Measurements from ENCODE around the gene C15orf62. TPM values are rescaled to one million over a fixed set of nuclear protein-coding genes. Genes with fewer than 3 reads are reported as not detected.

The C15orf62 gene
- total RNA-seq, 1 donor from 2014 or later: 0.96 TPM

DNA sequence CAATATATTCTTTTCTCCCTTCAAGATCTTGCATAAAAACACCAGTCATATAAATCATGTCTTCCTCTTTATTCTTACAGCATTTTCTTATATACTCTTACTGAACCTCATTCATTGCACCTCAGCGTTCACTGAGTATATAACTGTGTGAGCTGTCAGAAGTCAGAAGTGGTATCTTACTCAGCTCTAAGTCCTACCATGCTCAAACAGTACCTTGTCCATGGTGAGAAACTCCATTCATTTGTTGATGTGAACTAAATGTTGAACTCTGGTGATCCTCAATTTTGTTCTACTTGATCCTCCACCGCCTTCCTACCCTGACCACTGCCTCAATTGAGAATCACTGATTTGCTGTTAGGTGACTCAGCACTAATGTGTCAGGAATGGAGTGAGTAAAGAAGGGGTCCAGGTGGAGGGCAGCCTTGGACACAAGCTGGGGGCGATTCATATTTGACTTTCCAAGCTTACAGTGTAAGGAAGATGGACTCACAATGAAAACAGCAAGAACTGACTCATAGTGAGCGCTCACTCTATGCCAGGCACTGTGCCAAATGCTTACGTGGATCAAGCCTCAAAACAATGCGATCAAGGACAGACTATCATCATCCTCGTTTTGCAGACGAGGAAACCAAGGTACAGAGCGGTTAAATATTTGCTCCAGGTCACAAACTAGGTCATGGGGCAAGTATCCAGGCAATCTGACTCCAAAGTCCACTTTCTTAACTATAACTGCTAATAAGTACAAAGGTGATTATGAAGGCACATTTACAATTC lies 23.6 kb downstream of the C15orf62 start:
- no peak overlapping the region for H3K27ac ChIP-seq
- TF ChIP-seq, protein P1, sequence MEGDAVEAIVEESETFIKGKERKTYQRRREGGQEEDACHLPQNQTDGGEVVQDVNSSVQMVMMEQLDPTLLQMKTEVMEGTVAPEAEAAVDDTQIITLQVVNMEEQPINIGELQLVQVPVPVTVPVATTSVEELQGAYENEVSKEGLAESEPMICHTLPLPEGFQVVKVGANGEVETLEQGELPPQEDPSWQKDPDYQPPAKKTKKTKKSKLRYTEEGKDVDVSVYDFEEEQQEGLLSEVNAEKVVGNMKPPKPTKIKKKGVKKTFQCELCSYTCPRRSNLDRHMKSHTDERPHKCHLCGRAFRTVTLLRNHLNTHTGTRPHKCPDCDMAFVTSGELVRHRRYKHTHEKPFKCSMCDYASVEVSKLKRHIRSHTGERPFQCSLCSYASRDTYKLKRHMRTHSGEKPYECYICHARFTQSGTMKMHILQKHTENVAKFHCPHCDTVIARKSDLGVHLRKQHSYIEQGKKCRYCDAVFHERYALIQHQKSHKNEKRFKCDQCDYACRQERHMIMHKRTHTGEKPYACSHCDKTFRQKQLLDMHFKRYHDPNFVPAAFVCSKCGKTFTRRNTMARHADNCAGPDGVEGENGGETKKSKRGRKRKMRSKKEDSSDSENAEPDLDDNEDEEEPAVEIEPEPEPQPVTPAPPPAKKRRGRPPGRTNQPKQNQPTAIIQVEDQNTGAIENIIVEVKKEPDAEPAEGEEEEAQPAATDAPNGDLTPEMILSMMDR (IDR thresholded peaks at IDR 0.05): no peak
- H3K9me3 ChIP-seq: no peaks in the 10 kb centered on the region
- H3K36me3 ChIP-seq: peaks cover 13% of the 10 kb centered on the region
- DNase-seq: no peak
- no peak for ATAC-seq
- peaks cover 19% of the 10 kb centered on the region for H3K4me1 ChIP-seq
- no peaks in the 10 kb centered on the region for H3K27me3 ChIP-seq
- no peak overlapping the region for H3K4me3 ChIP-seq
- intact Hi-C loops (cut with DNase I): no loop called here

DNA sequence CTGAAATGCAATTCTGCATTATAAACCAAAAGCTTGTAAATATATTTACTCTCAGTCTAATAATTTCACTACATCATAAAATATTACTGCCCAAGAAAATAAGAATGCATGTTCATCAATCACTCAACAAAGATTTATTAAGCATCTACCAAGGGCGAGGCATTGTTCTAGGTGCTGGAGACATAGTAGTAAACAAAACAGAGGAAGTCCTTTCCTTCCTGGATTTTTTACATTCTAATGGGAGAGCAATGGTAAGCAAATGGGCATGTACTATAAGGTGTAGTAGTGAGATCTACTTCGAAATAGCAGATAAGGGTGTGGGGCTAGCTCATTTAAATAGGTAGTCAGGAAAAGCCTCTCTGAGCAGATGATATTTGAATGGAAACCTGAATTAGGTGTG lies 26.3 kb downstream of the C15orf62 start:
- no peak for ATAC-seq

DNA sequence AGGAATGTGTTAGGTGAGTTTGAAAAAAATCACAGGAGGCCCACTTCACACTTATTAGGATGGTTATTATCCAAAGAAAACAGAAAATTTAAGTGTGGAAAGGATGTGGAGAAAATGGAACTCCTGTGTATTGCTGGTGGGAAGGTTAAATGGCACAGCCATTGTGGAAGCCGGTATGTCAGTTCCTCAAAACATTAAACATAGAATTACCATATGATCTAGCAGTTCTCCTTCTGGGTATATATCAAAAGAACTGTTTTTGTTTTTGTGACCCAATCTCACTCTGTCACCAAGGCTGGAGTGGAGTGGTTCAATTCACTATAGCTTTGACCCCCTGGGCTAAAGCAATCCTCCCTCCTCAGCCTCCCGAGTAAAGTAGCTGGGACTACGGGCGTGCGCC lies 26.7 kb downstream of the C15orf62 start:
- ATAC-seq (peak; percentile 53), DNase-seq (no peak)
- H3K4me1 ChIP-seq: peaks cover 19% of the 10 kb centered on the region
- no peak overlapping the region for H3K4me3 ChIP-seq
- TF ChIP-seq, protein P1 (IDR thresholded peaks at IDR 0.05): no peak
- H3K36me3 ChIP-seq: peaks cover 7% of the 10 kb centered on the region
- intact Hi-C loops (cut with DNase I): no loop called here
- H3K27ac ChIP-seq: no peak overlapping the region
- no peaks in the 10 kb centered on the region for H3K9me3 ChIP-seq
- H3K27me3 ChIP-seq: no peaks in the 10 kb centered on the region

More for the DNA sequence above, 26.3 kb downstream of the C15orf62 start:
- Histone ChIP-seq H3K27ac (no peak overlapping the region), H3K36me3 (peaks cover 12% of the 10 kb centered on the region), H3K9me3 (no peaks in the 10 kb centered on the region), H3K4me3 (no peak overlapping the region), H3K4me1 (peaks cover 19% of the 10 kb centered on the region), H3K27me3 (no peaks in the 10 kb centered on the region)
- DNase-seq: no peak
- TF ChIP-seq, protein P1 (IDR thresholded peaks at IDR 0.05): no peak
- intact Hi-C loops (cut with DNase I): no loop called here

DNA sequence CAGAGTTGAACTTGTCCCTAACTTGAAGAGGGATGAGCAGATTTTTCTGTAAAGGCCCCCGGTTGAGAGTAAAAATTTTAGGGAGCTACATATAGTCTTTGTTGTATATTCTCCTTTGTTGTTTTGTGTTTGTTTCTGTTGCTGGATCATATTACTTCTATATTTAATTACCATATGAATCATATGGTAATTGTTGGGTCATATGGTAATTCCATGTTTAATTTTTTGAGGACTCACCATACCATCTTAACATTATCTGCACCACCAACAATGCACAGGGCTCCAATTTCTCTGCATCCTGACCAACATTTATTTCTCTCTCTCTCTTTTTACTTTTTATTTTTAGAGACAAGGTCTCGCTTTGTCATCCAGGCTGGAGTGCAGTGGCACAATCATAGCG lies 29.7 kb downstream of the C15orf62 start:
- TF ChIP-seq, protein P1 (IDR thresholded peaks at IDR 0.05): no peak
- Histone ChIP-seq H3K9me3 (no peaks in the 10 kb centered on the region), H3K36me3 (no peaks in the 10 kb centered on the region), H3K4me1 (peaks cover 19% of the 10 kb centered on the region), H3K27me3 (no peaks in the 10 kb centered on the region), H3K4me3 (no peak overlapping the region), H3K27ac (no peak overlapping the region)
- intact Hi-C loops (cut with DNase I): no loop called here
- ATAC-seq (no peak), DNase-seq (no peak)

DNA sequence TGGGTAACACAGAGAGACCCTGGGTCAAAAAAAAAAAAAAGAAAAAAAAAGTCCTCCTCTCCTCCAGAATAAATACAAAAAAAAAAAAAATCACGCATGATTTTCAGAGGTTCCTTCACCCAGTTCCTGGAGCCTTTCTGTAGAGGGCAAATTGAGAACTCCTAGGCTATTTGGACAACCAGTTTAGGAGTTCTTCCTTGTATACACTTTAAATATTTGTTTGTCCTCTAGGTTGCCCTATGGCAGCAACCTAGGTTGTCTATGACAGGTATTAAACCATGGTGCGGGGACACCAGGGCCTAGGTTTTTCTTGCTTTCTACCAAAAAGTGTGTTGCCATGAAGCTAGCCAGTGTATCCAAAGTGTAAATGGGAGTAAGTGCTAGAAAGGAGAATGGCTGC lies 33.3 kb downstream of the C15orf62 start:
- ATAC-seq (no peak), DNase-seq (no peak)
- Histone ChIP-seq H3K4me3 (no peak overlapping the region), H3K9me3 (no peaks in the 10 kb centered on the region), H3K27me3 (no peaks in the 10 kb centered on the region), H3K36me3 (no peaks in the 10 kb centered on the region), H3K27ac (no peak overlapping the region), H3K4me1 (peaks cover 16% of the 10 kb centered on the region)
- TF ChIP-seq, protein P1 (IDR thresholded peaks at IDR 0.05): no peak
- intact Hi-C loops (cut with DNase I): no loop called here

Data from upper lobe of right lung (tissue), 1 donor.